NCI-H2196 treated with DMSO at 0.1 percent for 48 hours (cell line): ENCODE data around the gene C1R.

ENCODE experiments used
- DNase-seq: peaks from one replicate; lab custom pipeline; 2025; ENCODE audit not compliant: unreplicated experiment; lab: John Stamatoyannopoulos, UW

The C1R gene

GRCh38 chr12:7092229-7092985 lies at the start of gene C1R:
C1R (minus strand) TSS chr12:7092445; CDS start chr12:7092388, 57 bp downstream.
- DNase-seq = no peak

- DNase-seq = no peak
Measured at GRCh38 chr12:7141351-7142005, 49.2 kb upstream of the C1R start.

- DNase-seq = no peak
Measured at GRCh38 chr12:7139200-7139599, 47.0 kb upstream of the C1R start.

- DNase-seq = no peak
Measured at GRCh38 chr12:7137908-7138307, 45.7 kb upstream of the C1R start.

- DNase-seq = no peak
Measured at GRCh38 chr12:7136676-7137075, 44.4 kb upstream of the C1R start.

- no peak for DNase-seq
Measured at GRCh38 chr12:7136071-7136470, 43.8 kb upstream of the C1R start.

- DNase-seq = no peak
Measured at GRCh38 chr12:7134396-7135166, 42.3 kb upstream of the C1R start.

GRCh38 chr12:7131502-7131866 lies 39.2 kb upstream of the C1R start:
- DNase-seq = no peak

GRCh38 chr12:7130701-7131501 lies 38.7 kb upstream of the C1R start:
- DNase-seq = no peak

GRCh38 chr12:7129872-7130691 lies 37.8 kb upstream of the C1R start, which contains the start of gene CLSTN3:
CLSTN3 (plus strand) TSS chr12:7130371; CDS start chr12:7130649, 278 bp downstream.
- no peak for DNase-seq

- no peak for DNase-seq
Measured at GRCh38 chr12:7129287-7129871, 37.1 kb upstream of the C1R start.

GRCh38 chr12:7128681-7129286 lies 36.5 kb upstream of the C1R start, which contains the start of gene RBP5:
RBP5 (minus strand) TSS chr12:7128889; CDS start chr12:7128775, 114 bp downstream.
- DNase-seq = no peak

- DNase-seq = no peak
Measured at GRCh38 chr12:7127916-7128626, 35.8 kb upstream of the C1R start.

- DNase-seq = no peak
Measured at GRCh38 chr12:7125632-7126227, 33.5 kb upstream of the C1R start.

GRCh38 chr12:7123806-7124522 lies 31.7 kb upstream of the C1R start:
- no peak for DNase-seq

- DNase-seq = no peak
Measured at GRCh38 chr12:7122811-7123769, 30.8 kb upstream of the C1R start.
